HG02623 (cell line): ENCODE data around the gene AP5B1.

Experiments used
- ATAC-seq: cut with Tn5 transposase; IDR thresholded peaks from one replicate; pipeline ENCODE4 v1.9.1; 2021; ENCODE audit warnings: moderate library complexity; ENCODE audit not compliant: unreplicated experiment

AP5B1 gene, protein sequence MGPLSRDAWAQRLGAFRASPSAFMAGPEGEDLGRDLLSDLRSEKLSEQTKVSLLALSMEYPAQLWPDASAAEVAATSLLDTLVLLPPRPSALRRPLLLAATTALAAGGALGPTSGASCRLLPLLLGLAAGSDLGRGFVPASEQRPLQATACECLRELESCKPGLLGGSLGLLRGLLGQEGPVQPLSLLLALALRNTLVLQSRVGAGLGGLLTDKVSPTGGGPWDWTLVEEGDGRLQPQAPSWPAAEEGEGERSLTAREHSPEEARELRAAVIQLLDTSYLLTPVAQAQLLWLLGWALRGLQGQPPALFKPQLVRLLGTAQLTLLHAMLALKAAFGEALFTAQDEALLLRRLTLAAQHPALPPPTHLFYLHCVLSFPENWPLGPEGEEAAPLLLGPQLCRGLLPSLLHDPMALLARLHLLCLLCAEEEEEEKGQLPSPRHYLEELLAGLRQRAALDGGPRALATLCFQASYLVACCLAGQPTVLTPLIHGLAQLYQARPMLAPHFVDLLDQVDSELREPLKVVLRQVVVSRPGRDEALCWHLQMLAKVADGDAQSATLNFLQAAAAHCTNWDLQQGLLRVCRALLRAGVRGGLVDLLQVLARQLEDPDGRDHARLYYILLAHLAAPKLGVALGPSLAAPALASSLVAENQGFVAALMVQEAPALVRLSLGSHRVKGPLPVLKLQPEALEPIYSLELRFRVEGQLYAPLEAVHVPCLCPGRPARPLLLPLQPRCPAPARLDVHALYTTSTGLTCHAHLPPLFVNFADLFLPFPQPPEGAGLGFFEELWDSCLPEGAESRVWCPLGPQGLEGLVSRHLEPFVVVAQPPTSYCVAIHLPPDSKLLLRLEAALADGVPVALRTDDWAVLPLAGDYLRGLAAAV

DNA sequence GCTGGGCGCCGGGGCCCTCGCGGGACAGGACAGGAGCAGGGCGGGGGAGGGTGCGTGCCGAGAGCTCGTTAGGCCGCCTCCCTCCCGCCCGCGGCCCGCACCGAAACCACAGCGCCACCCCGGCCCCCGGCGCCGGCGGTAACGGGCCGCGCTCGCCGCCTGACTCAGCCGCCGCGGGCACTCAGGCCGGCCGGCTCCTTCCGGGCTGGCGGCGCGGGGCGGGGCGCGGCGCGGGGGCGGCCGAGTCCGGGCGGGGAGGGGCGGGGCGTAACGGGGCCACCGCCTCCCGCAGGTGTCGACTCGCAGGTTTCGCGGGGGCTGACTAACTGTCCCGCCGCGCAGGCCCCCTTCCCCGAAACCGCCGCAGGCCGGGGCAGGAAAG is at the start of gene AP5B1:
Gene AP5B1 (minus strand): TSS at position 207 of the 382 bp plus-strand sequence. CDS start 385 bp downstream, outside the sequence.
- peak; percentile 45 for ATAC-seq

DNA sequence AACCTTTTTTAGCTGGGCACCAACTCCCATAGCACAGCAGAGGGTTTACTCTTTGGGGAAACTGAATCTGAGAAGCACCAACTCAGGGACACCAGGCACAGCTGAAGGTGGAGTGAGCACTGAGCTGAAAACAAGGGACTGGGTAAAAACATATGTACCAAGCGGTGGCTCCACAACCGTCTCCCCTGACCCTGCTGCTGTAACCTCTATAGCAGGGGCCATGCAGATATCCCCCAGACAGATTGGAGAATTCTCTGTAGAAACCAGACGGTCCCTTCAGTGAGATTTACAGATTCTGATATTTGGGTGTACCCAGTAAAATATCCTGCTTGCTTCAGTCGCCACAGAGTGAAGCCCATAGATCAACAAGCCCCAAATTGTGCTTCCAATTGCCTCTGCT is 48.7 kb upstream of the AP5B1 start:
- no peak for ATAC-seq

DNA sequence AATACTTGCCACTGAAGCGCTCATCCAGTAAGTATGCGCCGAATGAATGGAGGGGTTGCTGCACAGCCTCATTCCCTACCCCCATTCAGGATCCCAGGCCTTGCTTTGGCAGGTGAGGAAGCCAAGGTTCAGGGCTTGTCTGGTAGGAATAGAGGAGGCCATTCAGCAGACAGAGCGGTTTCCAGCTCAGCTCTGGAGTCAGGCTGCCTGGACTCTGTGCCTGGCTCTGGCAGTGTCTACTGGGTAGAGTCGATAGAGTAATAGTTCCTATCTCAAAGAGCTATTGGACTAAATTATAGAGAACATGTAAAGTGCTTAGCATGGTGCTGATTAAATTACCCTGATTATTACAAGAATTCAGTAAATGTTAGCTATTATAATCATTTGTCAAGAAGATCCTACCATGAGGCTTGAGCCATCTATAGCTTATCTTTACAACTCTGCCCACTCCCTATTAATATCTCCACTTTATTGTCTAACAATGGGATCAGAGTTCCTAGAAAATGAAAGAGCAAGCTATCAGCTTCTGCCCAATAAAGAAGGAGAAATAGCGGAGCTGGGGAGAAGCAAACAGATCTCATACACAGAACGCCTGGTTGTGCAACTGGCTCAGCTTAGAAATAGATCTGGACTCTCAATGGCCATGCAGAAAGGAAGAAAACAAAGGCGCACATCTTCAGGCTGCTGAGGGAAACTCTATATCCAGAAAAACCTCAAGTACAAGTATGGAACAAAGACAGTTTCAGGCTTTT is 46.4 kb upstream of the AP5B1 start:
- ATAC-seq, result no peak

DNA sequence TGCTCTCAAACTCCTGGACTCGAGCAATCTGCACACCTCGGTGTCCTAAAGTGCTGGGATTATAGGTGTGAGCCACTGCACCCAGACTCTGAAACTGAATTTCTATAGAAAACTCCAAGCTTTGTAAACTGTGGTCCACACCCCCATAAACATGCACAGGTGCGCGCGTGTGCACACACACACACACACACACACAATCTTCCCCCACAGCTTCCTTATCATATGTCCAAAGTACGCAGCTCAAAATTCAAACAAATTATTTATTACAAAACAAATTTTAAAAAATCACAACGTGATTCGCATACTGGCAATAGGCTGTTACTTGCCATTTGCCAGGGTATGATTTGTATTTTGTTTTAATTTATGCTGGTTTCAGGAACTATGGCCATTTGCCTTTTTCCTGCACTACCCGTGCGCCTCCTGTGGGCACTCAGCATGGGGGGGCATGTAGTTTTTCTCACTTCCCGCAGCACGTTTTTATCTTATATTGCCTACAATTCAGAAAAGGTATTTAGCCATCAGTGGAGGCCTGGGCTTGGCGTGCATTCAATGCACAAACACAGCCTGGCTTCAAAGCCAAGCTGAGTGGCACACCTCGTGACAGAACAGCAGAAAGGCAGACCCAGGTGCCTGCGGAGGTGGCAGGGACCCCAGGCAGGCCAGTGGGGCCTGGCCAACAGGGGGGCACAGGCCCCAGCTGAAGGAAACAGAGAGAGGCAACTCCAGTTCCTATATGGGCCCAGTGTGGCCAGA is 42.2 kb upstream of the AP5B1 start:
- no peak for ATAC-seq

DNA sequence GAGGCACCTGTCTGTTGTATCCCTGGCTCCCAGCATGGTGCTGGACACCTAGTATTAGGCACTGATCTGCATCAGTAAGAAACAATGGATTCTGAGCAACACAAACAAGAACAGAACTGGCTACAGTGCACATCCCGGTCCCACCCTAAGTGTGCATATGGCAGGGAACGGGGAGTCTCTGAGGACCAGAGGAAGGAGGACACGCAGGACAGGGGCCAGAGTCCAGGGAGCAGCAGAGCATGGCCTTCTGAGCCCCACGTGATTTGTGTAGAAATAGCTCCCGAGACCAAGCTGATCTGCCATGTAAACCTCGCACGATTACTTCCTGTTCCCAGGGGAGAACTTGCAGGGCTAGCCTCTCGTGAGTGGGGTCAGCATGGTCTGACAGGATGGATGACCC is 40.3 kb upstream of the AP5B1 start:
- ATAC-seq, result no peak

DNA sequence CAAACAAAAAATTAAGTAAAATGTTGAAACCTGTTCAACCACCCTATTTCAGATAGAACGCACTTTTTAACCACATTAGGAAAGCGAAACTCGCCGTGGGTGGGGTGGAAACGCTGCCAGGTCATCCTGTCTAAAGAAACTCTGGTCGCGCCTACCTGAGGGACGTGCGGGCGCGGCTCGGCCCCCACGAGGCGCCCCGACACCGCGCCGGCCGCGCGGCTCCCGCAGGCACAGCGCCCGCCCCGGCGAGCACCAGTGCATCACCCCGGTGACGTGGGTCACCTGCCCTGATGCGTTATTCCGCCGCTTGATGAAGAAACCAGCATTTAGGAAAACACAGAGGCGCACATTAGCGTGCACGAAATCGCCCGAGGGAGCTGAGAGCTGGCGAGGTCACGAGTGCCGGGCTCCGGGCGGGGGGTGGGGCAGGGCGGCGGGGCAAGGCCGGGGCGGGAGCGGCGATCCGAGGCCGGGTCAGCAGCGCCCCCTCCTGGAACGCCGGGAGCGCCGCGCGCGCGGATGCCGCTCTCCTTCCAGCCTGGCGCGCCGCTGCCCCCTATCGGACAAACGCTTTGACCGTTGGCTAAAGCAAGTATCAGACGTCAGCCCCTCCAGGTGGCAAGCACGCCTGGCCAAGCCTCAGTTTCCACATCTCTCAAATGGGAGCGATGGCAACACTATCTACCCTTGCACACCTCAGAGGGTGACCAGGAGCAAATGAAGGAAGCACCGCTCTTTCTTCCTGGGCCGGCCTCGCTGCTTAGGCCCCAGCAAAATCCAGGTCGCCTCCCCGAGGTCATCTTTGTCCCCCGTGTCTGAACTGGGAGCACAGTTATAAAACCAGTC is 37.3 kb upstream of the AP5B1 start:
- peak; percentile 78 for ATAC-seq

DNA sequence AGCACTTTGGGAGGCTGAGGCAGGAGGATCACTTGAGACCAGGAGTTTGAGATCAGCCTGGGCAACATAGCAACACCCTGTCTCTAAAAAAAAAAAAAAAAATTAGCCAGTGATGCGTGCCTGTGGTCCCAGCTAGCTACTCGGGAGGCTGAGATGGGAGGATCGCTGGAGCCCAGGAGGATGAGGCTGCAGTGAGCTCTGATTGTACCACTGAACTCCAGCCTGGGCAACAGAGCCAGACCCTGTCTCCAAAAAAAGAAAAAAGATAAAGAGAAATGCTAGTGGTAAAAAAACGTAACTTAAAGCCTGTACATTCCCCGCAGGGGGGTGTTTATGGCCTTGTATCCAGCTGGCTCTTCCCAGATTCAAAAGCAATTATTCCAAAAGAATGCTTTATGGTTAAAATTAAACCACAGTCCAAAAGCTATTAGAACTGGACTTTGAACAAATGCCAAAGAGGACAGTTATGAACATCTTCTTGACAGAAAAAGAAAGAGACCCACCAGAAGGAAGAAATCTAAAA is 36.6 kb upstream of the AP5B1 start:
- ATAC-seq, result no peak

DNA sequence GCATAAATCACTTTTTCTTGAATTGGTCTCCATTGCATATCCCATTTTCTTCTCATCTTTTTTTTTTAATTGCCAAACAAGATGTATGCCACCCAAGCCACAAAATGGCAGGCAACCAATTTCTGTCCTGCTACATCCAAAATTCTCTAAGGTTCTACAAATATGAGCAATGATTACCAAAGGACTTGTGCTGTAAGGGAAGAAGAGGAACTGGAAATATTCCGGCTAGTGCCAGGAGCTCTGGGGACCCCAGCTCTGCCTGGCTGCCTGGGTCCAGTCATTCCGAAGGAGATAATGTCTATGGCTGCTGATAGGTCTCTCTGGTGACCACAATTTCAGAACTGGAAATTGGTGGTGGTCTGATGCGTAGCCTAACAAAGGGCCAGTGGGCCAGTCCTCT is 35.9 kb upstream of the AP5B1 start:
- no peak for ATAC-seq

DNA sequence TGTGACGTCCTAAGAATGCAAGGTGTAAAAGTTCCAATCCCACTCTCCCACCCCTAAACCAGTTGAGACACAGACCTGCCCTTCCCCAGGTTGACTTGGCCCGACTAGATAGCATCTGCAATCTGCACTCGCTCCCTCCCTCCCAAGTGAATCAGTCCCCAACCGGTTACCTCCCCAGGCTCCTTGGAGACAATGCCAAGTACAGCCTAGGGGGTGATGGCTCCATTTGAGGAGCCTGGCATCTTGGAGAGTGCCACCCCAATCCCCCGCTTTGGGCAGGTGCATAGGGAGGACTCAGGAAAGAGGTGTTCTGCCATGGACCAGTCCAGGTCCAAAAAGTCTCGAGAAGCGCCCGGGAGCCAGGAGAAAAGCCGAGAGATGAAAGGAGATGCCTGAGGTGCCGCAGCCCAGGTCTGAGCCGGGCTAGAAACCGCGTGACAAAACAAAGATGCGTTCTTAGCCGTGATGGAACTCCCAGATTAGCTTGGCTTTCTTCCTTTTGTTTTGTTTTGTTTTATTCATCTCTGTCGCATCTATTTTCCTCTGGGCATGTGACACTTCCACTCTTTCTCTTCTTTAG is 34.3 kb upstream of the AP5B1 start:
- ATAC-seq, result no peak

DNA sequence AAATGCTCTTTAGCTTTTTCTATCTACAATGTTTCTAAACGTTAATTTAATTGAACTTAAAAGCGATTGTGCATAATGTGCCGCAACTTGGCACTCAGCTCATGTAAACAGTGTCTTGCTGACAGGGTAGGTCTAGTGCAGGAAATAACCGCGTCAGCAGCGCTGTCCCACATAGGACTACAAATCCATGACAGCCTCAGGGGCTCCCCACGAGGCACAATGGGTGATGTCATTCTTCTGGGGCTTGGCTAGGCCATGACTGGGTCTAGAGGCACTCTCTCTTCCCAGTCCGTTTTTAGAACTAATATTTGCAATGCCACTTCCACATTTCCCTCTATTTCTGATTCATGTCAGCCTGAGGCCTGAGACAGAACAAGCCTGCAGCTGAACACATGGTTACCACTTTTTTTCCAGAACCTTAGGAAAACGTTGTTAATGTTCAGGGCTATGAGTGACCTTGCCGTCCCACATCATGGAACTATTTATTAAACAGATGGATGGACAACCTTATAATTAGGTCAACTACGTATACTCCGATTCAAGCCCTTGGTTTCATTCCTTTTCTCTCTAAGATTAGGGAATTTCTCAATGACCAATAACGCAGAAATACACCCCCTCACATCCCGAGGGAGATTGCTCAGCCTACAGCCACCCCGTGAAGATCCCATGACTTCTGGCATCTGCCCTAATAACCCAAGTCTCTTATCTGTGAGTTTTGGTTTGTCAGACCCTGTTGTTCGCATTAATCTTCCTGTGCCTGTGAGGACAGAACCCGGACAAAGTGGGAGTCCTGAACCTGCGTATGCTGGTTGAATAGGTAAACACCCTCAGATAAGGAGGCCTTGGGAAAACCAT is 33.6 kb upstream of the AP5B1 start:
- ATAC-seq, result no peak

DNA sequence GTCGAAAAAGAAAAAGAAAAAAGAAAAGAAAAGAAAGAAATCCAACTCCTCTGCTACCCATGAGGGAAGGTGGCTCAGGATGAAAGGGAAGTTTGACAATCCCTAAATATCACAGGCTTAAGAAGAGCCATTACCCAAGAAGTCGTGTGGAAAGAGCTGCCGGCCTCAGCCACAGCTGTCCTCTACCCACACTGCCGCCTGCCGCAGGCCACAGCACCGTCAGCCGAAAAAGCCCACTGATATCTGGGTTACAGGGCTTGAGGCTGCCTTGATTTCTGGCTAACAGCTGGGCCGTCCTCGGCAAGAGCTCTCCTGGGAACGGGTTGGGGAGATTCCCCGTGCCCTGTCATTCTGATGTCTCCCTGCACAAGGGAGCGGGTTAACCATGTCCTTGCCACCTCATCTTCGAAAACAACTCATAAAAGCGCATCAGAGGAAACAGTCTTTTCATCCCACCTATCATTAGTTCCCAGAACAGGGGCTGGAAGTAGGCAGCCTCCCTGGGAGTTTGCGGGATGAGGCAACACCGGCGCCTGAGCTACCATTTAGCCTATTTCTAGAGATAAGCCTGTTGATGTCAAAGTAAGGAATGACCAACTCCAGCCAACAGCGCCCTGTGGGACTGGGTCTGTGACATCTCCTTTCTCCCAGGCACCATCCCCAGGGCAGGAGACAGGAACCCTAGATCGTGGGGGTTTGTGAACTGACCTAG is 31.1 kb upstream of the AP5B1 start:
- ATAC-seq, result no peak

DNA sequence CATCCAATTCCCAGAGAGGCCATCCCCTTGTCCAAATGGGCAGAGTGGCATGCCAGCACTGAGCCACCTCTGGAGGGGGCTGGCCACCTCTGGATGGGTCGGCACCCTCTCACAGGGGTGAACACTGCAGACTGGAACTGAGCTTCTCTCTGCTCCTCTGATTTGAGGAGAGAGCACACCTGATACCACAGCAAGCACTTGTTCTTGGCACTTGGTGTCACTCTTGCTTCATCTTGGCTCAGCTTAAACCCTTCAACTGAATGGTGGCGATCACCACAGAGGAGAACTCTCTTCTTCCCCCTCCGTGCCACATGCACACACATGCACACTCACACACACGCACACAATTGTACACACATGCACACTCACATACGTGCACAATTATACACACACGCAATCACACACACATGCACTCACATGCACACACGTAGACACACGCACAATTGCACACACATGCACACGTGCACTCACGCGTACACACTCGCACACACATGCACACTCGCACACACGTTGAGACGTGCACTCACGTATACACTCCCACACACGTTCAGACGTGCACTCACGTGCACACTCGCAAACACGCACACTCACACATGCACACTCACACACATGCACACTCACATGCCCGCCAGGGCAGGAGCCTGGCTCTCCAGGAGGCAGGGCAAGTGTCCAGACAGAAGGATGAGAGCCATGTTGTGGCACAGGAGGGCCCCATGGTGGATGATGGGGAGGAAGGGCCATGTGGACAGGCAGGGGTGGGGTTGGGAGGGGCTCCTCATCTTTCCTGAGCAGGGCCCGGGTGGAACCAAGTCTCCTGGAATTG is 29.5 kb upstream of the AP5B1 start:
- no peak for ATAC-seq

DNA sequence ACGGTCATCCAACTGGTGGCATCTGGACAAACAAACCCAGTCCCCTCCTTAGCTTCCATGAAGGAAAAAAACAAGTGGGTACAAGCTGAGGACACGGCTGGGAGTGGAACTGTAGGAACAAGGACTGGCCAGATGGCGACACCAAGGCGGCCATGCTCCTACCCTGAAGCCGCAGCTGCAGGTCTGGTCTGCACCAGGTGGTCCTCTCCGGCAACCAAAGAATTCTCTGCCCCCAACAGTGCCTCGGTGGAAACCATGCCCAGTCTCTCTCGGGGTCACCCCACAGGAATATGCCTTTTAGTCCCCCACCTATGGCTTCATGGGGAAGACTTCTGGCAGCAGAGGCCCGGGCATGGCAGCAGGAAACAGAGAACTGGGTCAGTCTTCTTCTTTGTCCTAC is 28.7 kb upstream of the AP5B1 start:
- no peak for ATAC-seq

DNA sequence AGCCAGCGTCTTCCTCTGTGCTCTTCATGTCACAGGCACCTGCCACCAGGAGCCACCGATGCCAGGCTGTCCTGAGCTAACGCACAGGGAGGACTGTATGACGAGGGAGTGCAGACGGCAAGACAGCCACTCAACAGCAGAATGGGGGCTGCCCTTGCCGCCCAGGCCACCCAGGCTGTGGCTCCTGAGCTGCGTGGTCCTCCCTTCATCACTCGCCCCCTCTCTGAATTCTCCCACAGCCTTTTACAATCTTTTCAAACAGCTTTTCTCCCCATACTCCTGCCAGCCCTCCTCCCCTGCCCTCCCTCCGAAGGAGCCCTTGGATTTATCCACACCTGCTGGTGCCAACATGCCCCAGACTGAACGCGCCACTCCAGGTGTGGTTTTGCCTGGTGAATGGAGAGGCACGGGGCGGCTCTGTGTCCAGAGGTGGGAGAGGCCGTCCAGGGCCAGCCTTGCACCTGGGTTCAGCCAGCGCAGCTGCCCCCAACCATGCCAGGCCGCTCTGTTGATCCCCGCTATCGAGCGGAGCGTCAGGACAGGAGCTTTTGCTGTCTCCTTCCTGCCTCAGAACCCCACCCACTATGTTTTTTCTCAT is 28.1 kb upstream of the AP5B1 start:
- no peak for ATAC-seq

DNA sequence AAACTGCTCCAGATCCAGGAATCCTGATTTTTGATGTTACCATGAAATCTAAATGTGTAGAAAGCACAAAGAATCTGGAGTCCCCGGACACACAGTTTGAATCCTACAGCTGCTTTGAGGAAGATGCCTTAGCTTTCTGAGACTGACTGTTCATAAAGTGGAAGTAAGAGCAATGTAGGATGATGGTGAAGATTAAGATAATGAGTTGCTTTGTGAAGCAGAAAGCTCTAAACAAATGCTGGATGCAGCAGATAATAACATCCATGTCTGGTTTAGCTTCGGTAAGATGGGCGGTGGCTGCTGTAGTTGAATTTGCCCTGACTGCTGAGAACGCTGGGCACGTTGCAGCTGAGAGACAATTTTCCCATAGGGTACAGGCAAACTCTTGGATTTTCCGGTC is 26.2 kb upstream of the AP5B1 start:
- ATAC-seq, result no peak

DNA sequence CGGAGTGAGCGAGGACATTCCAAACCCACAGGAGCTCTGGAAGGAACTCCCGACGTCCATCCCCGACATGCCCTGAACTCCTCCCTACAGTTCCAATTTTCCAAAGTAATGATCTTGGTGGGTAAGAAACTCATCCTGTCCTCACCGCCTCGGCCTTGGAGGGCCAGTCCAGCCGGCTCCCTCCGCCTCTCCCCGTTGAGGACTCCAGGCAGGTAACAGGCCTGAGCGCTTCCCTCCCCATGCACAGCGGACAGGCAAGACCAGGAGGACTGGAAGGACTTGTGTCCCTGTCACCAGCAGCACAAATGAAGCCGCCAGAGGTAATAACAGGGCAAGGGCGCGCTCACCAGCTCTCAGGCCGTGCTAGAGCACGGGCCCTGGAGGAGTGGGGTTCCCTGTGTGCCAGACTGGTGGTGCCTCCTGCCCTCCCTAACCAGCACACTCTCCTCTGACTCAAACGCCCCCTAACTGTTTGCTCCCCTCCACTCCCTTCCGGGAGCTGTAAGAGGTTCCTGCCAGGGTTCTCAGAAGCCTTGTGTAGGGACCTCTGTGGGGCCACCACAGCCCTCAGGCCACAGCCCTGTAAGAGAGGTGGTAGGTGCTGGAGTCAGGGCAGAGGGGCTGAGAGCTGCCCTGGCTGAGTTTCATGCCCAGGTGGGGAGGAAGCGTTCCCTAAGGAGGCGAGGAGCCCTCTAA is 23.2 kb upstream of the AP5B1 start:
- no peak for ATAC-seq
